B cell (primary cell): ENCODE data around the gene TUBAL3. TPM values are rescaled to one million over a fixed set of nuclear protein-coding genes. Genes with fewer than 3 reads are reported as not detected.

Experiments
- ATAC-seq: fragments of 200-7000 bp; cut with Tn5 transposase; one replicate; pipeline ENCODE4 v1.10.0; 2021; ENCODE audit warnings: low read depth, mild to moderate bottlenecking, moderate number of reproducible peaks, moderate library complexity
- CTCF ChIA-PET: fragments of 350-600 bp; sonication (Branson Sonifier 250); formaldehyde crosslinking; loops from one replicate; lab custom pipeline; 2021; ENCODE audit warnings: antibody characterized with exemption, inconsistent platforms; lab: Charles Lee
- POLR2A ChIA-PET: fragments of 350-600 bp; sonication (Branson Sonifier 250); formaldehyde crosslinking; loops from one replicate; lab custom pipeline; 2021; ENCODE audit warnings: antibody characterized with exemption; lab: Charles Lee
- DNase-seq: peaks from one replicate; pipeline ENCODE4 v3.0.0; 2013
- H2AFZ ChIP-seq: 2 replicates; pipeline ENCODE4 v1.6.1; 2012; ENCODE audit warnings: mild to moderate bottlenecking, low read depth, low read length; ENCODE audit not compliant: insufficient read depth, poor library complexity, severe bottlenecking
- H3K27ac ChIP-seq, 2 donors: 1 replicate in 1 of 2; 2 replicates in 1 of 2; pipeline ENCODE4 v1.5.1; 2012 to 2013; ENCODE audit warnings: low read length in 2 of 2, mild to moderate bottlenecking in 2 of 2, moderate library complexity in 1 of 2
- H3K27me3 ChIP-seq, 4 experiments: fragments of 200-600 bp in 1 of 4; sonication (generic) in 1 of 4; replicated peaks in 1 of 4; 1 replicate in 2 of 4; 2 replicates in 2 of 4; pipeline versions ENCODE4 v1.6.1 to v1.7.0; 2013 to 2016; ENCODE audit warnings: low read length in 3 of 4, mild to moderate bottlenecking in 2 of 4, mixed read lengths in 1 of 4, moderate library complexity in 1 of 4; ENCODE audit not compliant: insufficient read depth in 4 of 4, control insufficient read depth in 3 of 4; ENCODE audit errors: control extremely low read depth in 1 of 4
- H3K36me3 ChIP-seq, 2 experiments: replicated peaks in 1 of 2; 1 replicate in 1 of 2; 2 replicates in 1 of 2; pipeline versions ENCODE4 v1.6.1 to v1.7.1; 2013; ENCODE audit warnings: low read length in 1 of 2; ENCODE audit not compliant: insufficient read depth in 2 of 2, control insufficient read depth in 1 of 2; ENCODE audit errors: control extremely low read depth in 1 of 2, extremely low read depth in 1 of 2
- H3K4me1 ChIP-seq, 2 donors: fragments of 200-600 bp in 1 of 2; sonication (generic) in 1 of 2; 1 replicate in 1 of 2; 2 replicates in 1 of 2; pipeline versions ENCODE4 v1.5.1 to v1.6.1; 2013 to 2017; ENCODE audit warnings: low read length in 2 of 2; ENCODE audit not compliant: control insufficient read depth in 2 of 2, insufficient read depth in 2 of 2
- H3K4me2 ChIP-seq: replicated peaks from 2 replicates; pipeline ENCODE3; 2012; ENCODE audit warnings: mild to moderate bottlenecking, low read depth, low read length; ENCODE audit not compliant: poor library complexity, severe bottlenecking
- H3K4me3 ChIP-seq, 5 experiments: fragments of 200-600 bp in 1 of 5; sonication (generic) in 1 of 5; 1 replicate in 3 of 5; 2 replicates in 2 of 5; pipeline versions ENCODE4 v1.5.1 to v1.7.0; 2011 to 2016; ENCODE audit warnings: low read length in 4 of 5, mild to moderate bottlenecking in 4 of 5, low read depth in 2 of 5, control low read depth in 1 of 5, moderate library complexity in 1 of 5; ENCODE audit not compliant: insufficient read depth in 1 of 5; ENCODE audit errors: control extremely low read depth in 1 of 5, extremely low read depth in 1 of 5
- H3K79me2 ChIP-seq: fragments of 200-600 bp; sonication (generic); one replicate; pipeline ENCODE4 v1.6.0; 2016; ENCODE audit warnings: low read length; ENCODE audit not compliant: control insufficient read depth, insufficient read depth
- H3K9ac ChIP-seq: fragments of 200-600 bp; sonication (generic); 2 replicates; pipeline ENCODE4 v1.6.1; 2017; ENCODE audit warnings: mild to moderate bottlenecking, low read length, moderate library complexity
- H3K9me3 ChIP-seq, 3 donors: one replicate each; pipeline versions ENCODE4 v1.6.1 to v1.7.1; 2013; ENCODE audit warnings: low read length in 2 of 3; ENCODE audit not compliant: control insufficient read depth in 2 of 3, insufficient read depth in 1 of 3; ENCODE audit errors: control extremely low read depth in 1 of 3
- H4K20me1 ChIP-seq: 2 replicates; pipeline ENCODE4 v1.6.0; 2012; ENCODE audit warnings: mild to moderate bottlenecking, low read length; ENCODE audit not compliant: insufficient read depth, control insufficient read depth, poor library complexity, severe bottlenecking
- H3K27ac Mint-ChIP-seq: one replicate; pipeline ENCODE4 v1.8.0; 2021; ENCODE audit warnings: mixed read lengths
- H3K27me3 Mint-ChIP-seq: one replicate; pipeline ENCODE4 v1.8.0; 2021; ENCODE audit warnings: mixed read lengths
- H3K4me1 Mint-ChIP-seq: one replicate; pipeline ENCODE4 v1.8.0; 2021; ENCODE audit warnings: mixed read lengths
- H3K4me3 Mint-ChIP-seq: one replicate; pipeline ENCODE4 v1.8.0; 2021; ENCODE audit warnings: mixed read lengths
- H3K9me3 Mint-ChIP-seq: one replicate; pipeline ENCODE4 v1.8.0; 2022; ENCODE audit warnings: mixed read lengths; ENCODE audit not compliant: insufficient read depth
- EZH2 ChIP-seq: IDR thresholded peaks from 2 replicates; pipeline ENCODE4 v1.6.1; 2012; ENCODE audit warnings: borderline replicate concordance, low read depth, mild to moderate bottlenecking, moderate library complexity, low read length; ENCODE audit not compliant: insufficient read depth, poor library complexity, severe bottlenecking
- WGBS: methylation state at CpG from one replicate; pipeline ENCODE4 v1.1.5; 2013; ENCODE audit warnings: missing lambda C conversion rate; ENCODE audit not compliant: insufficient coverage; 5-methylcytosine and 5-hydroxymethylcytosine counted together
- intact Hi-C: fragments of 100-400 bp; cut with micrococcal nuclease; formaldehyde crosslinking; loops from one replicate; pipeline ENCODE4 v1.10.0; 2022
- polyA plus RNA-seq: library from polyadenylated mRNA; depleted of rRNA; stranded (reverse); fragments of >200 nt; gene quantifications from 2 replicates; pipeline ENCODE4 v1.2.3, GENCODE V29; 2012
- total RNA-seq, 2 donors: library from RNA; stranded (reverse); fragments of 120-200 nt in 1 of 2; gene quantifications; 1 replicate in 1 of 2; 2 replicates in 1 of 2; pipeline versions ENCODE4 v1.2.3 to v1.2.4, GENCODE V29; 2013 to 2022
- TF ChIP-seq, protein P1 (sequence below): fragments of 200-600 bp; IDR thresholded peaks from one replicate; pipeline ENCODE4 v1.8.0; 2022; ENCODE audit warnings: antibody characterized with exemption, mild to moderate bottlenecking

Gene TUBAL3
- total and polyA plus RNA-seq, 2 donors (not counting 1 experiment from before 2014, with no cell fraction given): not detected

DNA sequence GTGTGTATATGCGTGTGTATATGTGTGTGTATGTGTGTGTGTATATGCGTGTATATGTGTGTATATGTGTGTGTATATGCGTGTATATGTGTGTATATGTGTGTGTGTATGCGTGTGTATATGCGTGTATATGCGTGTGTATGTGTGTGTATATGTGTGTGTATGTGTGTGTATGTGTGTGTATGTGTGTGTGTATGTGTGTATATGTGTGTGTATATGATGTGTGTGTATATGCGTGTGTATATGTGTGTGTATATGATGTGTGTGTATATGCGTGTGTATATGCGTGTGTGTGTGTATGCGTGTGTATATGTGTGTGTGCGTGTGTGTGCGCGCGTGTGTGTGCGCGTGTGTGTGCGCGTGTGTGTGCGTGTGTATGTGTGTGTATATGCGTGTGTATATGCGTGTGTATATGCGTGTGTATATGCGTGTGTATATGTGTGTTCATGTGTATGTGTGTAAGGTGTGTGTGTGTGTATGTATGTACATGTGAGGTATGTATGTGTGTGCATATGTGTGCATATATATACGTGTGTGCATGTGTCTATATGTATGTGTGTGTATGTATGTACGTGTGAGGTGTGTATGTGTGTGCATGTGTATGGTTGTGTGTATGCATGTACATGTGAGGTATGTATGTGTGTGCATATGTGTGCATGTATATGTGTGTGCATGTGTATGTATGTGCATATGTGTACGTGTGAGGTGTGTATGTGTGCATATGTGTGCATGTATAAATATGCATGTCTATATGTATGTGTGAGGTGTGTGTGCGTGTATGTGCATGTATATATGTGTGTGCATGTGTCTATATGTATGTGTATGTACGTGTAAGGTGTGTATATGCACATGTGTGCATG lies 33.9 kb downstream of the TUBAL3 start:
- no peak overlapping the region for H3K9ac ChIP-seq
- 88% methylated on average over 22 of the region's 28 CpGs for WGBS
- no peaks in the 10 kb centered on the region for H3K4me1 ChIP-seq
- POLR2A ChIA-PET: no interaction called here
- H3K27me3 Mint-ChIP-seq: peaks cover 14% of the 10 kb centered on the region
- no peak overlapping the region for H3K4me2 ChIP-seq
- peaks cover 7% of the 10 kb centered on the region for H3K9me3 Mint-ChIP-seq
- intact Hi-C loops: no loop called here
- H2AFZ ChIP-seq: no peak overlapping the region
- H3K27ac Mint-ChIP-seq: peak overlapping the region; percentile 1
- no peaks in the 10 kb centered on the region for H4K20me1 ChIP-seq
- DNase-seq (no peak), ATAC-seq (no peak)
- H3K79me2 ChIP-seq: no peaks in the 10 kb centered on the region
- CTCF ChIA-PET: no interaction called here
- no peak overlapping the region for H3K27ac ChIP-seq
- H3K4me3 Mint-ChIP-seq: no peak overlapping the region
- peaks cover 0 to 18% (median 0%) of the 10 kb centered on the region in 3 donors for H3K9me3 ChIP-seq
- TF ChIP-seq, protein P1, sequence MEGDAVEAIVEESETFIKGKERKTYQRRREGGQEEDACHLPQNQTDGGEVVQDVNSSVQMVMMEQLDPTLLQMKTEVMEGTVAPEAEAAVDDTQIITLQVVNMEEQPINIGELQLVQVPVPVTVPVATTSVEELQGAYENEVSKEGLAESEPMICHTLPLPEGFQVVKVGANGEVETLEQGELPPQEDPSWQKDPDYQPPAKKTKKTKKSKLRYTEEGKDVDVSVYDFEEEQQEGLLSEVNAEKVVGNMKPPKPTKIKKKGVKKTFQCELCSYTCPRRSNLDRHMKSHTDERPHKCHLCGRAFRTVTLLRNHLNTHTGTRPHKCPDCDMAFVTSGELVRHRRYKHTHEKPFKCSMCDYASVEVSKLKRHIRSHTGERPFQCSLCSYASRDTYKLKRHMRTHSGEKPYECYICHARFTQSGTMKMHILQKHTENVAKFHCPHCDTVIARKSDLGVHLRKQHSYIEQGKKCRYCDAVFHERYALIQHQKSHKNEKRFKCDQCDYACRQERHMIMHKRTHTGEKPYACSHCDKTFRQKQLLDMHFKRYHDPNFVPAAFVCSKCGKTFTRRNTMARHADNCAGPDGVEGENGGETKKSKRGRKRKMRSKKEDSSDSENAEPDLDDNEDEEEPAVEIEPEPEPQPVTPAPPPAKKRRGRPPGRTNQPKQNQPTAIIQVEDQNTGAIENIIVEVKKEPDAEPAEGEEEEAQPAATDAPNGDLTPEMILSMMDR: no peak
- TF ChIP-seq EZH2: no peak
- no peaks in the 10 kb centered on the region for H3K4me1 Mint-ChIP-seq
- no peaks in the 10 kb centered on the region for H3K36me3 ChIP-seq
- no peak overlapping the region for H3K4me3 ChIP-seq
- peaks cover 0 to 8% (median 3%) of the 10 kb centered on the region in 4 experiments for H3K27me3 ChIP-seq
